ENCODE measurements around the gene LRMDA.

DNA sequence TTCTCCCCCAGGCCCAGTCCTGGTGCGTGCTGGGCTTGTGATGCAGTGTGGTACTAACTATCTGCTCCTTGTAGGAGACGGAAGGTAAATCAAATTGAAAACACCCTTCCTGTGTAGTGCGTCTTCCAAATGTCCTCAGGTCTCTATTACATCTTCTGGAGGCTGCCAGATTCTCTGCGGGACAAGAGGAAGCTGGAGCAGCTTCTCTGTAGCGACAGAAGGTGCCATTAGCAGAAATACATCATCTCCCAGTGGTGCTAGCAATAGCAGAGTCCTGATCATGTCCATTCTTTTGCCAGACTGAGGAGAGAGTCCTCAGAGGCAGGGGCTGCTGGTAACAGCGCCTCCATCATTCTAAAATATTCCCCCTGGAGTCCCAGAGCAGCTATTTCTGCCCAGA lies 675.2 kb downstream of the LRMDA start:
- TF ChIP-seq, protein P1, sequence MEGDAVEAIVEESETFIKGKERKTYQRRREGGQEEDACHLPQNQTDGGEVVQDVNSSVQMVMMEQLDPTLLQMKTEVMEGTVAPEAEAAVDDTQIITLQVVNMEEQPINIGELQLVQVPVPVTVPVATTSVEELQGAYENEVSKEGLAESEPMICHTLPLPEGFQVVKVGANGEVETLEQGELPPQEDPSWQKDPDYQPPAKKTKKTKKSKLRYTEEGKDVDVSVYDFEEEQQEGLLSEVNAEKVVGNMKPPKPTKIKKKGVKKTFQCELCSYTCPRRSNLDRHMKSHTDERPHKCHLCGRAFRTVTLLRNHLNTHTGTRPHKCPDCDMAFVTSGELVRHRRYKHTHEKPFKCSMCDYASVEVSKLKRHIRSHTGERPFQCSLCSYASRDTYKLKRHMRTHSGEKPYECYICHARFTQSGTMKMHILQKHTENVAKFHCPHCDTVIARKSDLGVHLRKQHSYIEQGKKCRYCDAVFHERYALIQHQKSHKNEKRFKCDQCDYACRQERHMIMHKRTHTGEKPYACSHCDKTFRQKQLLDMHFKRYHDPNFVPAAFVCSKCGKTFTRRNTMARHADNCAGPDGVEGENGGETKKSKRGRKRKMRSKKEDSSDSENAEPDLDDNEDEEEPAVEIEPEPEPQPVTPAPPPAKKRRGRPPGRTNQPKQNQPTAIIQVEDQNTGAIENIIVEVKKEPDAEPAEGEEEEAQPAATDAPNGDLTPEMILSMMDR (IDR thresholded peaks at IDR 0.05) = no peak
- TF ChIP-seq POLR2A (IDR thresholded peaks at IDR 0.05) = no peak
